AG04450 (cell line): ENCODE measurements around the gene ZNF175. TPM values are rescaled to one million over a fixed set of nuclear protein-coding genes. Genes with fewer than 3 reads are reported as not detected.

Source experiments
- CTCF ChIA-PET: fragments of 300-600, 350-600 bp; formaldehyde crosslinking; extraction: SDS; loops from one replicate; lab custom pipeline; 2022; ENCODE audit warnings: antibody characterized with exemption, inconsistent platforms; lab: Charles Lee
- POLR2A ChIA-PET: fragments of 350-600 bp; formaldehyde crosslinking; extraction: SDS; loops from one replicate; lab custom pipeline; 2021; ENCODE audit warnings: antibody characterized with exemption, inconsistent platforms; lab: Yijun Ruan, JAX
- DNase-seq: peaks from one replicate; pipeline ENCODE4 v3.0.0-alpha.2; 2011; ENCODE audit warnings: low read depth, low spot score
- H3K27ac ChIP-seq: one replicate; pipeline ENCODE4 v1.5.1; 2012; ENCODE audit warnings: low read depth, low read length, control low read depth
- H3K27me3 ChIP-seq: one replicate; pipeline ENCODE4 v1.6.0; 2012; ENCODE audit warnings: low read length; ENCODE audit not compliant: control insufficient read depth, insufficient read depth
- H3K4me3 ChIP-seq: 2 replicates; pipeline ENCODE4 v1.5.1; 2011; ENCODE audit warnings: mild to moderate bottlenecking, low read depth, low read length, control low read depth
- H3K9me3 ChIP-seq: 2 replicates; pipeline ENCODE4 v1.5.1; 2012; ENCODE audit warnings: low read length; ENCODE audit not compliant: control insufficient read depth, insufficient read depth
- polyA plus RNA-seq: library from polyadenylated mRNA; depleted of rRNA; stranded (reverse); fragments of >200 nt; gene quantifications from 2 replicates; pipeline ENCODE4 v1.2.3, GENCODE V29; 2011
- TF ChIP-seq, protein P1 (sequence below): IDR thresholded peaks from 2 replicates; pipeline ENCODE4 v1.5.1; 2011; ENCODE audit warnings: low read depth, low read length, control low read depth, inconsistent platforms

The ZNF175 gene
- polyA plus RNA-seq, 1 experiment = 6.4 TPM

- CTCF ChIA-PET = no interaction called here
- TF ChIP-seq, protein P1, sequence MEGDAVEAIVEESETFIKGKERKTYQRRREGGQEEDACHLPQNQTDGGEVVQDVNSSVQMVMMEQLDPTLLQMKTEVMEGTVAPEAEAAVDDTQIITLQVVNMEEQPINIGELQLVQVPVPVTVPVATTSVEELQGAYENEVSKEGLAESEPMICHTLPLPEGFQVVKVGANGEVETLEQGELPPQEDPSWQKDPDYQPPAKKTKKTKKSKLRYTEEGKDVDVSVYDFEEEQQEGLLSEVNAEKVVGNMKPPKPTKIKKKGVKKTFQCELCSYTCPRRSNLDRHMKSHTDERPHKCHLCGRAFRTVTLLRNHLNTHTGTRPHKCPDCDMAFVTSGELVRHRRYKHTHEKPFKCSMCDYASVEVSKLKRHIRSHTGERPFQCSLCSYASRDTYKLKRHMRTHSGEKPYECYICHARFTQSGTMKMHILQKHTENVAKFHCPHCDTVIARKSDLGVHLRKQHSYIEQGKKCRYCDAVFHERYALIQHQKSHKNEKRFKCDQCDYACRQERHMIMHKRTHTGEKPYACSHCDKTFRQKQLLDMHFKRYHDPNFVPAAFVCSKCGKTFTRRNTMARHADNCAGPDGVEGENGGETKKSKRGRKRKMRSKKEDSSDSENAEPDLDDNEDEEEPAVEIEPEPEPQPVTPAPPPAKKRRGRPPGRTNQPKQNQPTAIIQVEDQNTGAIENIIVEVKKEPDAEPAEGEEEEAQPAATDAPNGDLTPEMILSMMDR = no peak
- Histone ChIP-seq H3K9me3 (no peaks in the 10 kb centered on the region), H3K27me3 (no peaks in the 10 kb centered on the region), H3K27ac (no peak overlapping the region), H3K4me3 (no peak overlapping the region)
- POLR2A ChIA-PET = no interaction called here
- no peak for DNase-seq
These were observed 24.3 kb upstream of the ZNF175 start for GRCh38 chr19:51546650-51547396.

DNA sequence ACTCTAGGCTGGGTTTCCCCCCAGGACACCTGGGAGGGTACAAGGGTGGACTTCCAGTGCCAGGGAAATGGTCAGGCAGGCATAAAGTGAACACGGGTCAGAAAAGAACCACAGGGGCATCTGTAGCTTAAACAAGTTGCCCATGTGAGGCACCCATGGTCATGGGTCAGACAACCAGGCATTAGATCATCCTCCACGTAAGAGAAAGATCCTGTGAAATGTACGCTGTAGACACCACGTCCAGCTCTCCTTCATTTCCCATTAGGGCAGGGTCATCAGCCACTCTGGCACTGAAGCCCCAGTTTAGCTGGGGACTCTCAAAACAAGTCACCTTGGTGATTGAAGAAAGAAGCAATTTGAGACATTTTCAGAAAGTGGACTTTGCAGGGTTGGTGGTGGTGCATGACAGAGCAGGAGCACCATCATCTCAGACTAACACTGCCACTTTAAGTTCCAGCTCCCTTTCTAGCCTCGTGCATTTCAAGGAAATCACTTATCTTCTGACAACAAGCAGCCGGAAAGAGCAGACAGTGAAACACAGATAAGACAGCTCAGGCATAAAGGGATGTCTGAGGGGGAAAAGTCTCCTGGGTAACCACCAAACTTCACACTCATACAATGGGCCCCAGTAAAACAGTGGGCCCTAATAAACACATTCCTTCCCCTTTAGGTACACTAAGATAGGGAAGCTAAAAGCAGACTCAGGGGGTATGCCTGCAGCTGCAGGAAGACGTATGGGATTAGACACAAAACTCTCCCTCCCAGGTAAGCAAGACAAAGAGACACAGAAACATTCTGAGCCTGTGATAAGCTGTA is 23.5 kb upstream of the ZNF175 start:
- no peaks in the 10 kb centered on the region for H3K27me3 ChIP-seq
- no peak overlapping the region for H3K4me3 ChIP-seq
- TF ChIP-seq, protein P1 = no peak
- H3K9me3 ChIP-seq = no peaks in the 10 kb centered on the region
- no peak overlapping the region for H3K27ac ChIP-seq
- POLR2A ChIA-PET = no interaction called here
- CTCF ChIA-PET = no interaction called here
- no peak for DNase-seq

GRCh38 chr19:51548213-51548651 is 22.9 kb upstream of the ZNF175 start:
- ChIA-PET CTCF (no interaction called here), POLR2A (no interaction called here)
- H3K27me3 ChIP-seq = no peaks in the 10 kb centered on the region
- H3K9me3 ChIP-seq = no peaks in the 10 kb centered on the region
- TF ChIP-seq, protein P1 = no peak
- no peak overlapping the region for H3K27ac ChIP-seq
- no peak overlapping the region for H3K4me3 ChIP-seq
- DNase-seq = no peak

DNA sequence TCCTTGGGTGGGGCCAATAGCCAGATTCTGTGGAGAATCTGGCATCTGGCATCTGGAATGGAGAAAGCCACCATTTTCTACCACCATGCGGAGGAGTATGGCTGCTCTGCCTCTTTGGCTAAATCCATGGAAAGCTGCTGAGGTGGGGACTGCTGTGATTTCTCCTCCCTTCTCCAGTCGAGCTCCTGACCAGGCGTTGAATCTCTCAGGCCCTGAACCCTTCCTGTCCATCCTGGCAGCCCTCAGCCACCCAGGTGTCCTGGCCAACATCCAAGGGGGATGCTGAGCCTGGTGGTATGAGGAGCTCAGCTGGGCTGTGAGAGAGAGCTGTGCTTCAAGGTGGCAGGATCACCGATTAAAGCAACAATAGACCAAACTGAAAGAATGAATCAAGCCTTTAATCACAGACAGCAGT is 22.2 kb upstream of the ZNF175 start:
- ChIA-PET CTCF (no interaction called here), POLR2A (no interaction called here)
- no peak overlapping the region for H3K4me3 ChIP-seq
- no peak for DNase-seq
- H3K27ac ChIP-seq = no peak overlapping the region
- H3K27me3 ChIP-seq = no peaks in the 10 kb centered on the region
- TF ChIP-seq, protein P1 = no peak
- no peaks in the 10 kb centered on the region for H3K9me3 ChIP-seq
